Muscle layer of duodenum (tissue), 2 donors: ENCODE data around the gene USH1C.

Experiments used
- H3K27ac ChIP-seq: one replicate; pipeline ENCODE4 v1.7.0; 2013; ENCODE audit warnings: mild to moderate bottlenecking, low read length
- H3K27me3 ChIP-seq: one replicate; pipeline ENCODE4 v1.7.0; 2013; ENCODE audit warnings: low read depth, mild to moderate bottlenecking, control low read depth, low read length
- H3K36me3 ChIP-seq, 2 donors: one replicate each; pipeline ENCODE4 v1.7.0; 2013; ENCODE audit warnings: low read length in 2 of 2, control low read depth in 1 of 2, mild to moderate bottlenecking in 1 of 2; ENCODE audit not compliant: insufficient read depth in 2 of 2, control insufficient read depth in 1 of 2
- H3K4me1 ChIP-seq, 2 donors: one replicate each; pipeline ENCODE4 v1.7.0; 2013; ENCODE audit warnings: low read length in 2 of 2, mild to moderate bottlenecking in 2 of 2, control low read depth in 1 of 2, moderate library complexity in 1 of 2; ENCODE audit not compliant: insufficient read depth in 2 of 2, control insufficient read depth in 1 of 2
- H3K4me3 ChIP-seq, 2 donors: one replicate each; pipeline ENCODE4 v1.7.0; 2013; ENCODE audit warnings: low read length in 2 of 2, low read depth in 1 of 2, mild to moderate bottlenecking in 1 of 2
- H3K9me3 ChIP-seq, 2 donors: one replicate each; pipeline ENCODE4 v1.7.0; 2013; ENCODE audit warnings: low read length in 2 of 2, control low read depth in 1 of 2, mild to moderate bottlenecking in 1 of 2; ENCODE audit not compliant: control insufficient read depth in 1 of 2
- donor health status: healthy.

Gene USH1C

GRCh38 chr11:17531071-17531600 lies 13.1 kb downstream of the USH1C start:
- no peak overlapping the region for H3K27ac ChIP-seq
- no peaks in the 10 kb centered on the region for H3K9me3 ChIP-seq
- no peaks in the 10 kb centered on the region for H3K36me3 ChIP-seq
- no peaks in the 10 kb centered on the region for H3K4me1 ChIP-seq
- no peak overlapping the region for H3K4me3 ChIP-seq
- no peaks in the 10 kb centered on the region for H3K27me3 ChIP-seq

GRCh38 chr11:17529844-17530185 lies 14.4 kb downstream of the USH1C start:
- Histone ChIP-seq H3K4me3 (no peak overlapping the region), H3K27ac (no peak overlapping the region), H3K4me1 (no peaks in the 10 kb centered on the region), H3K27me3 (no peaks in the 10 kb centered on the region), H3K9me3 (no peaks in the 10 kb centered on the region), H3K36me3 (no peaks in the 10 kb centered on the region)

DNA sequence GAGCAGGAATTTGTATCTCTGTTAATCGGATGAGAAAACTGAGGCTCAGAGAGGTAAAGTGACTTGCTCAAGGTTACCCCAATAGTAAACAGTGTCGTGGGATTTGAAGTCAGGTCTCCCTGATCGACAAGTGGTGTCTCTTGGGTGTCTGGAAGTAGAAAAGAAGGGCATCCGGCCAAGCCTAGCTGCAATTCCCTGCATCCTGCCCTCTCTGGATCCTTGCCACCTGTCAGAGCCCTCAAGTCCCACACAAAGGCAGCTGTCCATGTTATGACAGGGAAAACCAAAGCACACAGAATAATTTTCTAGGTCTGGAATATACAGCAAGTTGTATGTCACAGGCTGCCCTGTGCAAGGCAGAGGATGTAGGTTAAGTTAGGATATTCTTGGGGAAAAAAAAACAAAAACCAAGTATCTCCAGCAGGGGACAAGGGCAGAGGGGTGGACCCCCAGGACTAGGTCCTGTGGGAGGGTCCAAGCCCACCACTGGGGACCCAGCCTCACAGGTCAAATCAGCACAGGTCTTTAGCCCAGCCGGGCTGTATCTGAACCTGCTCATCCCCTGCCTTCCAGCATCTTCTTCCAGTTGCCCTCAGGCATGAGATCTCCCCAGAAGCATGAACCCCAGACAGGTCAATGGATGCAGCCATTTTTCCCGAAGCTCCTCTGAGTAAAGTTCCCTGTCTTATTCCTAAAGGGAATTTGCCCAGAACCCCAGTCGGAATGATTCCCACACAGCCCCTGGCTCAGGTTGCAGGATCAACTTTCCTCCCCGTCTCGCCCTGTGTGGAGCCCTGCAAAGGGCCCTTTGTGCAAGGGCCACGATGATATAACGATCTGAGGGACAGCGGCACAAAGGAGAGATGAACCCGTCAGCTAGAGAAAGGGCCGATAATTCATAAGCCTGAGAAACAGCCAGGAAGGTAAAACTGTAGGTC lies 15.0 kb downstream of the USH1C start:
- no peaks in the 10 kb centered on the region for H3K4me1 ChIP-seq
- no peaks in the 10 kb centered on the region for H3K36me3 ChIP-seq
- H3K27ac ChIP-seq: no peak overlapping the region
- H3K9me3 ChIP-seq: no peaks in the 10 kb centered on the region
- no peaks in the 10 kb centered on the region for H3K27me3 ChIP-seq
- no peak overlapping the region for H3K4me3 ChIP-seq

DNA sequence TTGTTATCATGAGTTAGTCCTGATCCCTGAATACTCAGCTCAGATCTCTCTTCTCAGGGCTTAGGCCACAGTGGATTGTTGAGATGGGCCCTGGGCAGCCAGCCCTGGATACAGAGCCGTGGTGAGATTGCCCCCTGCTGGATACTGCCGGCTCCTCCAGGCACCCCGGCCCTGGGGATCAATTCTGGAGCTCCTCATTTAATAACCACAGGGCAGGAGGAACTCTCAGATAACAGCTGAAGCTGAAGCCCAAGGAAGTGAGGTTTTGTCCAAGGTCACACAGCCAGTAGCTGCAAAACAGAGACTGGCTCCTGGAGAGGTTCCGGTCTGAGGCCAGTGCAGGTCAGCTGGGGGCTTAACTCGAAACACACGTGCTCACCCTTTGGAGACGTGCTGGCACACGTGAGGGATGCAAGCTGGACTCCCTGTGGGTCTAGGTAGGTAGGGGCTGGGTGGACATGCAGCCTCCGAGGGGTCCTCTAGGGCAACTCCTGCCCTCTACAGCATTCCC lies 16.0 kb downstream of the USH1C start:
- H3K4me1 ChIP-seq: no peaks in the 10 kb centered on the region

DNA sequence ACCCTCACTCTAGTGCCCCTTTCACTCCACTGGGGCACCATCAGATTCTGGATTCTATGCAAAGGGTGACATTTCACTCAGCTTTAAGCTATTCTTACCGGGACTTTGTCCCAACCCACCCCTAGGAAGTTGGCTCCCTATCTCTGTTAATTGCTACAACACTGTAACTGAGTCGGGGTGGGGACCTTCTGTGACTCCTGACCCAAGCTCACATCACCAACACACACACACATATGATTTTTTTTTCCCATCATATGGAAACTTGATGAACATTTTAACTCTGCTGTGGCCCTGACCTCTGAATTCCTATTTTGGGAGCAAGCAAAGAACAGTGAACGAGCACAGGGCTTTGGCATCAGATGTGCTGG lies 16.6 kb downstream of the USH1C start:
- Histone ChIP-seq H3K4me1 (no peaks in the 10 kb centered on the region), H3K4me3 (no peak overlapping the region), H3K27me3 (no peaks in the 10 kb centered on the region), H3K27ac (no peak overlapping the region), H3K9me3 (no peaks in the 10 kb centered on the region), H3K36me3 (no peaks in the 10 kb centered on the region)

More for the DNA sequence above, 16.0 kb downstream of the USH1C start:
- no peaks in the 10 kb centered on the region for H3K9me3 ChIP-seq
- no peak overlapping the region for H3K27ac ChIP-seq
- H3K4me3 ChIP-seq: no peak overlapping the region
- H3K27me3 ChIP-seq: no peaks in the 10 kb centered on the region
- no peaks in the 10 kb centered on the region for H3K36me3 ChIP-seq

DNA sequence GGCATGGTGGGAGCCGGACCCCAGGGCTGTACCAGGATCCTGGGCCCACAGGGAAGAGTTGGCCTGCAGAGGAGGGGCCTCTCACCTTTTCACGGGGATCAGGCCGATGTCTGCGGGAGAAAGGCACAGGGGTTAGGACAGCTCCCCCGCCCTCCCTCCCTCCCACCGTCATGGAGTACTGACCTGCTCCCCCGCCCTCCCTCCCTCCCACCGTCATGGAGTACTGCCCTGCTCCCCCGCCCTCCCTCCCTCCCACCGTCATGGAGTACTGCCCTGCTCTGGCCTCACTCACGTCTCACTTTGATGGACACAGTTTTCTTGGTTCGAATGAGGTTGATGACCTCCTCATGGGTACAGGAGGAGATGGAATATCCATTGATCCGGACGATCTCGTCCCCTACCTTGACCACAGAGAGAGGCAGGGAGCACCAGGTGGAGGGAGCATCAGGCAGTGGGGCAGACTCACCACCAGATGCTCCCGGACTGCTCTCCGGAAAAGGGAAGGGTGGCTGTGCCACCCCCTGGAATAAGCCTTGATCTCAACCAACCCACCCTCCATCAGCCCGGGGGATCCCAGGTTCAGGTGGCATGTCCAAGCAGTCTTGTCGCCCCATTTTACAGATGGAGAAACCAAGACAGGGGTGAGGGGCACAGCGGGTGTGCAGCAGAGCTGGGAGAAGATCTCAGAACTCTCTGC lies 17.1 kb downstream of the USH1C start:
- H3K27me3 ChIP-seq: no peaks in the 10 kb centered on the region
- no peak overlapping the region for H3K4me3 ChIP-seq
- no peaks in the 10 kb centered on the region for H3K9me3 ChIP-seq
- H3K36me3 ChIP-seq: no peaks in the 10 kb centered on the region
- H3K27ac ChIP-seq: no peak overlapping the region
- H3K4me1 ChIP-seq: no peaks in the 10 kb centered on the region

GRCh38 chr11:17526326-17526725 lies 17.9 kb downstream of the USH1C start:
- Histone ChIP-seq H3K27me3 (no peaks in the 10 kb centered on the region), H3K4me3 (no peak overlapping the region), H3K4me1 (no peaks in the 10 kb centered on the region), H3K36me3 (no peaks in the 10 kb centered on the region), H3K27ac (no peak overlapping the region), H3K9me3 (no peaks in the 10 kb centered on the region)

DNA sequence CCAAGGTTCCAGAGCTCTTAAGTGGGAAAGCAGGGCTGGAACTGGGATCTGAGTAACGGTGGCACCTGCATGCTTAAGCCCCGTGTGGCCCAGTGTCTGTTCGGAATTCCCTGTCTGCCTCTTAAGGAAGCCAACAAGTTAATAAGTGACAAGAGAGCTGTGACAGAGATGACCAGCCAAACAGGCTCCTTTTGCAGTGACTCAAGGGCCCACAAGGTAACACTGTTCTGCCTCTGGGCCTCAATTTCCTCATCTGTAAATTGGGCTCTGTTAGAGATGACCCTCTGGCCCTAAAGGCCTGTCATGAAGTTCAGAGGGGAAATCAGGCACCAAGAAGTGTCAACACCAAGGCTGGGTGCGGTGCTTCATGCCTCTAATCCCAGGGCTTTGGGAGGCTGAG lies 18.6 kb downstream of the USH1C start:
- H3K4me3 ChIP-seq: no peak overlapping the region
- no peaks in the 10 kb centered on the region for H3K9me3 ChIP-seq
- H3K27me3 ChIP-seq: no peaks in the 10 kb centered on the region
- H3K36me3 ChIP-seq: peaks cover 0 to 6% of the 10 kb centered on the region in 2 donors
- H3K4me1 ChIP-seq: no peaks in the 10 kb centered on the region
- no peak overlapping the region for H3K27ac ChIP-seq

- Histone ChIP-seq H3K27me3 (no peaks in the 10 kb centered on the region), H3K4me1 (no peaks in the 10 kb centered on the region), H3K9me3 (no peaks in the 10 kb centered on the region), H3K4me3 (no peak overlapping the region), H3K36me3 (peaks cover 0 to 6% of the 10 kb centered on the region in 2 donors), H3K27ac (no peak overlapping the region)
These were observed 20.0 kb downstream of the USH1C start for GRCh38 chr11:17524221-17524620.

GRCh38 chr11:17522655-17523054 lies 21.6 kb downstream of the USH1C start:
- Histone ChIP-seq H3K36me3 (peaks cover 0 to 6% of the 10 kb centered on the region in 2 donors), H3K4me1 (no peaks in the 10 kb centered on the region), H3K9me3 (no peaks in the 10 kb centered on the region), H3K27me3 (no peaks in the 10 kb centered on the region), H3K27ac (no peak overlapping the region), H3K4me3 (no peak overlapping the region)

- Histone ChIP-seq H3K4me1 (no peaks in the 10 kb centered on the region), H3K4me3 (no peak overlapping the region), H3K27ac (no peak overlapping the region), H3K9me3 (no peaks in the 10 kb centered on the region), H3K36me3 (peaks cover 0 to 6% of the 10 kb centered on the region in 2 donors), H3K27me3 (no peaks in the 10 kb centered on the region)
These were observed 22.9 kb downstream of the USH1C start for GRCh38 chr11:17521106-17521900.
